GM10266 (cell line): ENCODE results near the gene BGLAP.

ENCODE experiments used
- DNase-seq: peaks from one replicate; pipeline ENCODE4 v3.0.0; 2012; ENCODE audit errors: extremely low spot score
- TF ChIP-seq, protein P1 (sequence below): IDR thresholded peaks from 2 replicates; pipeline ENCODE4 v1.5.1; 2012; ENCODE audit warnings: mild to moderate bottlenecking, low read depth; ENCODE audit not compliant: control insufficient read depth, insufficient read depth; ENCODE audit errors: missing control alignments

Gene BGLAP

DNA sequence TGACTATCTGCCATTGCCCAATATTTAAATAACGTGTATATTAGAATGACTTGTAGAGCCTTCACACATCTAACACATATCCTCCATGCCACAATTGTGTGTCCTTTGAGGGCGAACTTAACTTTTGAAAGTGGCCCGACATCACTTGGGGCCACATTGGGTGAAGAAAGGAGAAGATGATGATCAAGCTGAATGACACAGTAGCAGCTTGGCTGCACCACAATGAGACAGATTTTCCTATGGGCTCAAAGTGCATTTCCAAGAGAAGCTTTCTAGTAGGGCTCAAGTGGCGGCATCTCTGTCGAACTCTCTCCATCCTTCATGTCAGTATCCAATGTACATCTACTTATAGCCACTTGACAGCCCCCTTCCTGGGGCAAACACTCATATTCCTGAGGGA, 3.7 kb upstream of the BGLAP start:
- DNase-seq = no peak
- TF ChIP-seq, protein P1, sequence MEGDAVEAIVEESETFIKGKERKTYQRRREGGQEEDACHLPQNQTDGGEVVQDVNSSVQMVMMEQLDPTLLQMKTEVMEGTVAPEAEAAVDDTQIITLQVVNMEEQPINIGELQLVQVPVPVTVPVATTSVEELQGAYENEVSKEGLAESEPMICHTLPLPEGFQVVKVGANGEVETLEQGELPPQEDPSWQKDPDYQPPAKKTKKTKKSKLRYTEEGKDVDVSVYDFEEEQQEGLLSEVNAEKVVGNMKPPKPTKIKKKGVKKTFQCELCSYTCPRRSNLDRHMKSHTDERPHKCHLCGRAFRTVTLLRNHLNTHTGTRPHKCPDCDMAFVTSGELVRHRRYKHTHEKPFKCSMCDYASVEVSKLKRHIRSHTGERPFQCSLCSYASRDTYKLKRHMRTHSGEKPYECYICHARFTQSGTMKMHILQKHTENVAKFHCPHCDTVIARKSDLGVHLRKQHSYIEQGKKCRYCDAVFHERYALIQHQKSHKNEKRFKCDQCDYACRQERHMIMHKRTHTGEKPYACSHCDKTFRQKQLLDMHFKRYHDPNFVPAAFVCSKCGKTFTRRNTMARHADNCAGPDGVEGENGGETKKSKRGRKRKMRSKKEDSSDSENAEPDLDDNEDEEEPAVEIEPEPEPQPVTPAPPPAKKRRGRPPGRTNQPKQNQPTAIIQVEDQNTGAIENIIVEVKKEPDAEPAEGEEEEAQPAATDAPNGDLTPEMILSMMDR = no peak

DNA sequence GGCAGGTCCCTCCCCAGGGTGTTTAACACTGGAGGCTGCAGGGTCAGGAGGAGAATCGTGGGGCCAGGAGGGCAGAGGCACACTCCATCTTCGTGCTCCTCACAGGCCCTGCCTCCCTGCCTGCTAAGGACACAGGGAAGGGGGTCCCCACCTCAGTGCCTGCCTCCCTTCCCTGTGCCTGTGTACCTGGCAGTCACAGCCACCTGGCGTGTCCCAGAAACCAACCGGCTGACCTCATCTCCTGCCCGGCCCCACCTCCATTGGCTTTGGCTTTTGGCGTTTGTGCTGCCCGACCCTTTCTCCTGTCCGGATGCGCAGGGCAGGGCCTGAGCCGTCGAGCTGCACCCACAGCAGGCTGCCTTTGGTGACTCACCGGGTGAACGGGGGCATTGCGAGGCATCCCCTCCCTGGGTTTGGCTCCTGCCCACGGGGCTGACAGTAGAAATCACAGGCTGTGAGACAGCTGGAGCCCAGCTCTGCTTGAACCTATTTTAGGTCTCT, 623 bp upstream of the BGLAP start:
- TF ChIP-seq, protein P1 = no peak
- DNase-seq = no peak

DNA sequence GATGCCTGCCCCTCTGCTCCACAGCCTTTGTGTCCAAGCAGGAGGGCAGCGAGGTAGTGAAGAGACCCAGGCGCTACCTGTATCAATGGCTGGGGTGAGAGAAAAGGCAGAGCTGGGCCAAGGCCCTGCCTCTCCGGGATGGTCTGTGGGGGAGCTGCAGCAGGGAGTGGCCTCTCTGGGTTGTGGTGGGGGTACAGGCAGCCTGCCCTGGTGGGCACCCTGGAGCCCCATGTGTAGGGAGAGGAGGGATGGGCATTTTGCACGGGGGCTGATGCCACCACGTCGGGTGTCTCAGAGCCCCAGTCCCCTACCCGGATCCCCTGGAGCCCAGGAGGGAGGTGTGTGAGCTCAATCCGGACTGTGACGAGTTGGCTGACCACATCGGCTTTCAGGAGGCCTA, 754 bp downstream of the BGLAP start:
- TF ChIP-seq, protein P1 = no peak
- DNase-seq = no peak

DNA sequence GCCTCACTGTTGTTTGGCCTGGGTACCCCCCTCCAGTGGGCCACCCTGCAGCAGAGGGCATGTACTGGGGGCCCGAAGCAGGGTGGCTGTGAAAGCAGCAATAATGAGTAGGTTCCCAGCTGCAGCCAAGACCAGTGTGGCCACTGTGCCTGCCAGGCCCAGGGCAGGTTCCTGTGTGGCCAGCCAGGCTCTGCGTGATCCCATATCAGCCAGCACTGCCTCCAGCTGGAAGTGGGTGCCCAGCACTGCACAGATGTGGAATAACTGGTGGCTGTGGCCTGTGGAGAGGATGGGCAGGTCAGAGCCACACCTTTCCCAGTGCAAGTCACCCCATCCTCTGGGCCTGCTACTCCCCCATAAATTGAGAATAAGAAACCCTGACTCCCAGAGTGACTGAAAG, 2.1 kb downstream of the BGLAP start:
- TF ChIP-seq, protein P1 = no peak
- DNase-seq = no peak

DNA sequence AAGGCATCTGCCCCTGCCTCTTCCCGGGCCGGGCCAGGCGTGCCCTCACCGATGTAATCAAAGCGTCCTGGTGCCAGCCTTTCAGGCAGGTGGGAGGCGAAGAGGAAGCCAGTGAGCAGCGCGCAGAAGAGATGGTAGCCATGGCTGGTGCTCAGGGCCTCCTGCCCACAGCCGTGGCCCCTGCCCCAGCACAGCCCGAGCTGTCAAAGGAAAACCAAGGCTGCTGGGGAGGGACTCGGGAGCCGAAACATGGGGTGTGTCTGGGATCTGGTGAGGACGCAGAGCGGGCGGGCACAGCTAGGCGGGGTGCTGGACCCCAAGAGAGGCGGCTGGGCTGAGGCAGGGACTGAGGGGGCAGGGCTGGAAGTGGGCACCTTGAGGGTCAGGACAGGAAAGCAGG, 2.7 kb downstream of the BGLAP start:
- TF ChIP-seq, protein P1 = no peak
- DNase-seq = no peak

DNA sequence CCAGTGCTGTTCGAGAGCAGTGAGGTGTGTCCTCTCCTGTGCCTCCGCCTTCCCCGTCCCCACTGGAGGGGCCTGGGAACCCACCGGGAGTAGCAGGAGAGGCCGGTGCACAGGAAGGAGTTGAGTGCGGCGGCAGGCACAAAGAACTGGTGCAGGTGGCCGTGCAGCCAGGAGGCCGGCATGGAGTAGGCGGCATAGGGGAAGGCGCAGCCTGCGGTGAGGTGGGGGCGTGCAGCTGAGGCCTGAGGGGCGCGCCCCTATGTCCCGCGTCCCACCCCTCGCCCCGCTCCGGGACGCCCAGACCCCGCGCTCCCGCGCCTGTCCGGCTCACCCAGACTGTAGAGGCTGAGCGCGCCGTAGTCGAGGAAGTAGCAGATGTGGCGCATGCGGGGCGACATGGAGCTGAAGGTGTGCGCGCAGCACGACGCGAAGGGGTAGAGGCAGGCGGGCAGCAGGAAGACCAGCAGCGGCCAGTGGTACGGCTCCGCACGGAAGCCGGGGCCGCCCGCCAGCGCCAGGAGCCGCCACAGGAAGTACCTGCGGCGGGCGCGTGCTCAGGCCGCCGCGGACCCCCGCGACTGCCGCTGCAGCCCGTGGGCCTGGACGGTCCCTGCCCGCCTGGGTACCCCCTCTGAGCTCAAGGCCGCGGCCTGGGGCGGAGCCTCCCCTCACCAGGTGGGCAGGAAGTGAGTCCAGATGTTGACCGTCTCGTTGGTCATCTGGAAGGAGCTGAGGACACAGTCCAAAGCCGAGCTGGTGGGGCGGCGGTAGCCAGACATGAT, 3.7 kb downstream of the BGLAP start:
- peak; percentile 68 for DNase-seq
- TF ChIP-seq, protein P1 = no peak

DNA sequence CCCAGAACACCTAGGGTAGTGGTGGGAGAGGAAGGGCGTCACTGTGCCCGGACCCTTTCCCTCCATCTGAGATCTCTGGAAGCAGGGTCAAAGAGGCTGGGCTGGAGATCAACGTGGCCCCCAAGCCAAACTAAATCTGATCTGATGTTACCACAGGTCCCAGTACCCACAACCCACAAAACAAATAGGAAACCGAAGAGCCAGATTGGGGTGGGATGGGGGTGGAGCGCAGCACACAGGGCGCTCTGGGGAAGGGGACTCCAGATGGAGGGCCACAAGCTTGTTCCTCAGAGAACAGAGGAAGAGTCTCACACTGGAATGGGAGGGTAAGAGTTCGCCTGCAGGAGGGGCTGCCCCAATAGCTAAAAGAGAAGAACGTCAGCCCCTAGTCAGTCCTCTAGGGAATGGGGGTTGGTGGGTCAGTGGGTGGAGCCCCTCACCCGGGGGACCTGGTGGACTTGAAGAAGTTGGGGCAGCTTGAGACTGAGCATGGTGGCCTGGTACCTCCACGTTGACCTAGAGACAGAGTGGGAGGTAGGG, 4.3 kb downstream of the BGLAP start:
- TF ChIP-seq, protein P1 = no peak
- no peak for DNase-seq
